HG03108 (cell line): ENCODE measurements around the gene HDAC1.
"Not testable (repeated sequence)": the region's sequence is repeated elsewhere in the genome, so short reads cannot be mapped to it uniquely, and the experiment has no call there.

Experiments
- ATAC-seq: cut with Tn5 transposase; IDR thresholded peaks from one replicate; pipeline ENCODE4 v1.9.1; 2021; ENCODE audit warnings: moderate library complexity; ENCODE audit not compliant: unreplicated experiment

Gene HDAC1

GRCh38 chr1:32273391-32274208 lies 18.3 kb upstream of the HDAC1 start:
- ATAC-seq: no peak

GRCh38 chr1:32274646-32275340 lies 17.1 kb upstream of the HDAC1 start:
- ATAC-seq: no peak

GRCh38 chr1:32275424-32275823 lies 16.5 kb upstream of the HDAC1 start:
- ATAC-seq: no peak

GRCh38 chr1:32276032-32276782 lies 15.7 kb upstream of the HDAC1 start:
- ATAC-seq: no peak

- ATAC-seq: not testable (repeated sequence)
Measured at GRCh38 chr1:32284777-32285176, 7.1 kb upstream of the HDAC1 start.

- ATAC-seq: no peak
Measured at GRCh38 chr1:32285658-32286057, 6.2 kb upstream of the HDAC1 start.

GRCh38 chr1:32286763-32287162 lies 5.1 kb upstream of the HDAC1 start:
- ATAC-seq: no peak

GRCh38 chr1:32289256-32289655 lies 2.6 kb upstream of the HDAC1 start:
- ATAC-seq: no peak

- no peak for ATAC-seq
Measured at GRCh38 chr1:32291145-32291707, 657 bp upstream of the HDAC1 start.

- not testable (repeated sequence) for ATAC-seq
Measured at GRCh38 chr1:32298211-32298610, 6.3 kb downstream of the HDAC1 start.

- ATAC-seq: no peak
Measured at GRCh38 chr1:32299327-32299726, 7.4 kb downstream of the HDAC1 start.

GRCh38 chr1:32303358-32303757 lies 11.5 kb downstream of the HDAC1 start:
- ATAC-seq: no peak

- no peak for ATAC-seq
Measured at GRCh38 chr1:32303997-32304622, 12.2 kb downstream of the HDAC1 start.

- ATAC-seq: no peak
Measured at GRCh38 chr1:32305310-32305709, 13.4 kb downstream of the HDAC1 start.

GRCh38 chr1:32307324-32307723 lies 15.4 kb downstream of the HDAC1 start:
- no peak for ATAC-seq

- ATAC-seq: no peak
Measured at GRCh38 chr1:32309960-32310359, 18.1 kb downstream of the HDAC1 start.

- ATAC-seq: no peak
Measured at GRCh38 chr1:32311709-32312393, 20.0 kb downstream of the HDAC1 start.

- peak; percentile 22 for ATAC-seq
Measured at GRCh38 chr1:32316903-32317277, 25.0 kb downstream of the HDAC1 start.

GRCh38 chr1:32318127-32318869 lies 26.4 kb downstream of the HDAC1 start:
- no peak for ATAC-seq
